SK-N-MC (cell line): ENCODE results near the gene LRIG3.

Experiments used
- EZH2 ChIP-seq: fragments of 200-600 bp; sonication (generic); IDR thresholded peaks from one replicate; pipeline ENCODE4 v1.6.1; 2017; ENCODE audit warnings: antibody characterized with exemption
- POLR2AphosphoS5 ChIP-seq: IDR thresholded peaks from 2 replicates; pipeline ENCODE4 v1.6.1; 2012; ENCODE audit warnings: mild to moderate bottlenecking, low read depth, low read length, borderline replicate concordance

GRCh38 chr12:58923781-58924180, 3.5 kb upstream of the LRIG3 start:
- no peak for TF ChIP-seq POLR2AphosphoS5
- TF ChIP-seq EZH2: no peak
